Peyer's patch (tissue), 4 donors: Measurements from ENCODE around the gene MRPS15. TPM values are rescaled to one million over a fixed set of nuclear protein-coding genes. Genes with fewer than 3 reads are reported as not detected.
A peak's percentile ranks its signal among the peaks of the same experiment; 100 is the strongest.

Source experiments
- DNase-seq, 3 donors: peaks; one replicate each; pipeline ENCODE4 v3.0.0-alpha.2; 2017 to 2019
- H3K27ac ChIP-seq, 4 donors: fragments of 200-600 bp; sonication (generic); one replicate each; pipeline ENCODE4 v1.5.1; 2016 to 2019
- H3K27me3 ChIP-seq, 2 donors: fragments of 200-600 bp; sonication (generic); one replicate each; pipeline ENCODE4 v1.5.1; 2019
- H3K36me3 ChIP-seq, 3 donors: fragments of 200-600 bp; sonication (generic); one replicate each; pipeline ENCODE4 v1.5.1; 2016 to 2019
- H3K4me1 ChIP-seq, 4 donors: fragments of 200-600 bp; sonication (generic); one replicate each; pipeline ENCODE4 v1.5.1; 2016 to 2019
- H3K4me3 ChIP-seq, 4 donors: fragments of 200-600 bp; sonication (generic); 1 replicate in 3 of 4; 2 replicates in 1 of 4; pipeline ENCODE4 v1.5.1; 2016 to 2019; ENCODE audit warnings: mild to moderate bottlenecking in 1 of 4
- H3K9me3 ChIP-seq, 4 donors: fragments of 200-600 bp; sonication (generic); one replicate each; pipeline ENCODE4 v1.5.1; 2016 to 2019; ENCODE audit warnings: mild to moderate bottlenecking in 1 of 4
- POLR2A ChIP-seq, 2 donors: fragments of 450-650 bp; IDR thresholded peaks; one replicate each; pipeline ENCODE4 v1.5.1; 2017; ENCODE audit warnings: antibody characterized with exemption in 2 of 2, mild to moderate bottlenecking in 2 of 2, moderate library complexity in 2 of 2
- total RNA-seq, 4 donors: library from RNA; depleted of rRNA; stranded (reverse); fragments of >200 nt; gene quantifications; one replicate each; pipeline ENCODE4 v1.1.0, GENCODE V29; 2016
- TF ChIP-seq, protein P1 (sequence below), 6 experiments: fragments of 450-650 bp in 4 of 6; fragments of 200-600 bp in 2 of 6; sonication (generic) in 1 of 6; IDR thresholded peaks; one replicate each; pipeline ENCODE4 v1.5.1; 2017 to 2019; ENCODE audit warnings: antibody characterized with exemption in 6 of 6, mild to moderate bottlenecking in 3 of 6, moderate library complexity in 1 of 6

The MRPS15 gene
- total RNA-seq, 4 donors from 2014 or later: 44.2 to 74.3 (median 46.7) TPM

GRCh38 chr1:36453051-36453450 is 11.1 kb downstream of the MRPS15 start:
- H3K36me3 ChIP-seq: peaks cover 0 to 38% (median 0%) of the 10 kb centered on the region in 3 donors
- H3K27ac ChIP-seq: no peak overlapping the region
- no peaks in the 10 kb centered on the region for H3K4me1 ChIP-seq
- no peaks in the 10 kb centered on the region for H3K9me3 ChIP-seq
- no peak for TF ChIP-seq POLR2A (IDR thresholded peaks at IDR 0.05)
- TF ChIP-seq, protein P1, sequence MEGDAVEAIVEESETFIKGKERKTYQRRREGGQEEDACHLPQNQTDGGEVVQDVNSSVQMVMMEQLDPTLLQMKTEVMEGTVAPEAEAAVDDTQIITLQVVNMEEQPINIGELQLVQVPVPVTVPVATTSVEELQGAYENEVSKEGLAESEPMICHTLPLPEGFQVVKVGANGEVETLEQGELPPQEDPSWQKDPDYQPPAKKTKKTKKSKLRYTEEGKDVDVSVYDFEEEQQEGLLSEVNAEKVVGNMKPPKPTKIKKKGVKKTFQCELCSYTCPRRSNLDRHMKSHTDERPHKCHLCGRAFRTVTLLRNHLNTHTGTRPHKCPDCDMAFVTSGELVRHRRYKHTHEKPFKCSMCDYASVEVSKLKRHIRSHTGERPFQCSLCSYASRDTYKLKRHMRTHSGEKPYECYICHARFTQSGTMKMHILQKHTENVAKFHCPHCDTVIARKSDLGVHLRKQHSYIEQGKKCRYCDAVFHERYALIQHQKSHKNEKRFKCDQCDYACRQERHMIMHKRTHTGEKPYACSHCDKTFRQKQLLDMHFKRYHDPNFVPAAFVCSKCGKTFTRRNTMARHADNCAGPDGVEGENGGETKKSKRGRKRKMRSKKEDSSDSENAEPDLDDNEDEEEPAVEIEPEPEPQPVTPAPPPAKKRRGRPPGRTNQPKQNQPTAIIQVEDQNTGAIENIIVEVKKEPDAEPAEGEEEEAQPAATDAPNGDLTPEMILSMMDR (IDR thresholded peaks at IDR 0.05): no peak
- no peaks in the 10 kb centered on the region for H3K27me3 ChIP-seq
- H3K4me3 ChIP-seq: no peak overlapping the region
- no peak for DNase-seq

DNA sequence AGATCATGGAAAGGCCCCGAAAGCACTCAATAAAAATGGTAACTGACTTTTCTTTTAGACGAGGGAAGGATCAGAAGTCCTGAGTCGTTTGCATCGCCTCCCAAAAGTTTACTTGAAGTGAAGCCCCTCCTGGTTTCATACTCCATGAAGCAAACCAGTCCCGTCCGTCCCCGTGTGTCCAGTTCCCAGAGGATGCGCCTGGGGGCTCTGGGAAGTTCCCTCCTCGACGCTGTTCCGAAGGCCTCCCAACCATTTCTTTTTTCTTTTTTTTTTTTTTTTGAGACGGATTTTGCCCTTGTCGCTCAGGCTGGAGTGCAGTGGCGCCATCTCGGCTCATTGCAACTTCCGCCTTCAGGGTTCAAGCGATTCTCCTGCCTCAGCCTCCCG is 13.3 kb downstream of the MRPS15 start:
- Histone ChIP-seq H3K36me3 (peaks cover 0 to 19% (median 0%) of the 10 kb centered on the region in 3 donors), H3K9me3 (no peaks in the 10 kb centered on the region), H3K4me3 (peak overlapping the region; percentile 42 to 68 (median 57)), H3K4me1 (no peaks in the 10 kb centered on the region), H3K27ac (peak overlapping the region; percentile 80 to 94 (median 88)), H3K27me3 (no peaks in the 10 kb centered on the region)
- no peak for DNase-seq
- no peak for TF ChIP-seq POLR2A (IDR thresholded peaks at IDR 0.05)
- TF ChIP-seq, protein P1 (IDR thresholded peaks at IDR 0.05): no peak

GRCh38 chr1:36450270-36450918 is 13.8 kb downstream of the MRPS15 start, which contains the start of gene OSCP1:
OSCP1 (minus strand) TSS chr1:36450451; CDS start chr1:36450369, 82 bp downstream.
- peak within 1 kb of the TSS; percentile 42 to 68 (median 57) for H3K4me3 ChIP-seq
- DNase-seq: peak; percentile 92 to 97 (median 96)
- H3K9me3 ChIP-seq: no peaks in the 10 kb centered on the region
- H3K4me1 ChIP-seq: no peaks in the 10 kb centered on the region
- peaks cover 0 to 14% (median 0%) of the 10 kb centered on the region in 3 donors for H3K36me3 ChIP-seq
- peak; percentile 82 to 85 for TF ChIP-seq POLR2A (IDR thresholded peaks at IDR 0.05)
- TF ChIP-seq, protein P1 (IDR thresholded peaks at IDR 0.05): no peak
- no peaks in the 10 kb centered on the region for H3K27me3 ChIP-seq
- peak within 1 kb of the TSS; percentile 80 to 94 (median 88) for H3K27ac ChIP-seq

- Histone ChIP-seq H3K9me3 (no peaks in the 10 kb centered on the region), H3K27me3 (no peaks in the 10 kb centered on the region), H3K36me3 (no peaks in the 10 kb centered on the region), H3K4me1 (no peaks in the 10 kb centered on the region), H3K4me3 (no peak overlapping the region), H3K27ac (no peak overlapping the region)
- DNase-seq: no peak
- no peak for TF ChIP-seq POLR2A (IDR thresholded peaks at IDR 0.05)
- TF ChIP-seq, protein P1 (IDR thresholded peaks at IDR 0.05): no peak
Measured at GRCh38 chr1:36448530-36449056, 15.6 kb downstream of the MRPS15 start.

- DNase-seq: no peak
- Histone ChIP-seq H3K4me3 (no peak overlapping the region), H3K27ac (no peak overlapping the region), H3K9me3 (no peaks in the 10 kb centered on the region), H3K4me1 (no peaks in the 10 kb centered on the region), H3K36me3 (no peaks in the 10 kb centered on the region), H3K27me3 (no peaks in the 10 kb centered on the region)
- TF ChIP-seq, protein P1 (IDR thresholded peaks at IDR 0.05): no peak
- no peak for TF ChIP-seq POLR2A (IDR thresholded peaks at IDR 0.05)
Measured at GRCh38 chr1:36447450-36447849, 16.7 kb downstream of the MRPS15 start.
